ENCODE measurements around the gene XKR7.

XKR7 gene

DNA sequence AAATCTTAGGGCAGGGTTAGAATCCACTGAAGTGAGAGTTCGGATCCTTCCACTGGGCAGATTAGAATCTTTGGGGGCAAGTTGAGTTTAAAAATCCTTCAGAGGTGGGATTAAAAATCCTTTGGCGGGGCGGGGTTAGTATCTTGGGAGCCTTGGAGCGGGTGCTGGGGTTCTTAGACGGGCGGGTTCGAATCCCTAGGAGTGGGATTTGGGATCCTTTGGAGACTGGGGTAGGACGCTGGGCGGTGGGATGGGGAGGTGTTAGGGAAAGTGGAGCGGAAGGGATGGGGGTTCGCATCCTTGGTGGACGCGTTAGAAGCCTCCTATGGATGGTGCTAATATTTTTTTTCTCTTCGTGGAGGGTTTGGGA lies 83.8 kb downstream of the XKR7 start:
- DNase-seq, result no peak

- no peak for DNase-seq
Observed at GRCh38 chr20:32052090-32052777, 84.3 kb downstream of the XKR7 start, which contains the start of gene HCK. Gene HCK (plus strand): TSS chr20:32052242.

DNA sequence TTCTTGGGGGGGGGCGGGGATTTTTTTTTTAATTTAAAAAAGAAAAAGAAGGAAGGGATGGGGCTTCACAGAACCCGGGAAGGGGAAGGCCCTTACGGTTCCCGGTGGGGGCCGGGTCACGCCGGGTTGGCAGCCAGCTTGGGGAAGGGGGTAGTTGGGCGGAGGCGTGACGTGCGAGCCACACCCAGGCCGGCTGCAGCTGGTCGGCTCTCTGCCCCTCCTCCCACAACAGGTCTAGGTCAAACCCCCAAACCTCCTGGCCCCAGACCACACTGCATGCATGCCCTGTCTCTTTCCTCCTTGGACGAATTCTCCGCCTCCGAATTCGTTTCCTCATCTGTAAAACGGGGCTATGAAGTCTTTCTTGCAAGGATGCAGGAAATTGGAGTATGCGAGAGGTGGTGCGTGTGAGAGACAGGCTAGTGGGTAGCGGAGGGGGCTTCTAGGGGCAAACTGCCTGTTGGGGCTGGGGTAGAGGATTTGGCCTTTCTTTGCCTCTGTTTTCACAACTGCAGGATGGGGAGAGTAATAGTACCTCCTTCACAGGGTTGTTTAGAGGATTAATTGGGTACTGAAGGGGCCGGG lies 84.9 kb downstream of the XKR7 start:
- DNase-seq, result no peak

All from NCI-H187 (cell line).